RWPE1 (cell line): ENCODE measurements around the gene FKBP6.
"Not testable (repeated sequence)": the region's sequence is repeated elsewhere in the genome, so short reads cannot be mapped to it uniquely, and the experiment has no call there.

Experiments used
- CTCF ChIA-PET: fragments of 350-600 bp; sonication (Branson Sonifier 250); formaldehyde crosslinking; extraction: SDS; loops from one replicate; lab custom pipeline; 2021; lab: Yijun Ruan, JAX
- POLR2A ChIA-PET: fragments of 400-600 bp; formaldehyde crosslinking; extraction: SDS; loops from one replicate; lab custom pipeline; 2020; ENCODE audit warnings: antibody characterized with exemption; ENCODE audit not compliant: low non-redundant PET; lab: Yijun Ruan, JAX
- DNase-seq: peaks from one replicate; pipeline ENCODE4 v3.0.0; 2012; ENCODE audit warnings: low spot score
- H3K27ac ChIP-seq: fragments of 450-650 bp; 2 replicates; pipeline ENCODE4 v1.5.1; 2017
- CTCF ChIP-seq: fragments of 450-650 bp; conservative IDR thresholded peaks from 2 replicates; pipeline ENCODE4 v1.5.1; 2017; ENCODE audit warnings: low read depth, mild to moderate bottlenecking

FKBP6 gene, protein sequence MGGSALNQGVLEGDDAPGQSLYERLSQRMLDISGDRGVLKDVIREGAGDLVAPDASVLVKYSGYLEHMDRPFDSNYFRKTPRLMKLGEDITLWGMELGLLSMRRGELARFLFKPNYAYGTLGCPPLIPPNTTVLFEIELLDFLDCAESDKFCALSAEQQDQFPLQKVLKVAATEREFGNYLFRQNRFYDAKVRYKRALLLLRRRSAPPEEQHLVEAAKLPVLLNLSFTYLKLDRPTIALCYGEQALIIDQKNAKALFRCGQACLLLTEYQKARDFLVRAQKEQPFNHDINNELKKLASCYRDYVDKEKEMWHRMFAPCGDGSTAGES

GRCh38 chr7:73327922-73328321 lies at the start of gene FKBP6, which contains the start of gene TRIM50:
FKBP6 (plus strand) TSS chr7:73328161; CDS start chr7:73328429, 268 bp downstream.
TRIM50 (minus strand) TSS chr7:73328082; CDS start chr7:73324787, 3,295 bp downstream.
- CTCF ChIA-PET, H3K27ac ChIP-seq, DNase-seq, POLR2A ChIA-PET: not testable (repeated sequence)

DNA sequence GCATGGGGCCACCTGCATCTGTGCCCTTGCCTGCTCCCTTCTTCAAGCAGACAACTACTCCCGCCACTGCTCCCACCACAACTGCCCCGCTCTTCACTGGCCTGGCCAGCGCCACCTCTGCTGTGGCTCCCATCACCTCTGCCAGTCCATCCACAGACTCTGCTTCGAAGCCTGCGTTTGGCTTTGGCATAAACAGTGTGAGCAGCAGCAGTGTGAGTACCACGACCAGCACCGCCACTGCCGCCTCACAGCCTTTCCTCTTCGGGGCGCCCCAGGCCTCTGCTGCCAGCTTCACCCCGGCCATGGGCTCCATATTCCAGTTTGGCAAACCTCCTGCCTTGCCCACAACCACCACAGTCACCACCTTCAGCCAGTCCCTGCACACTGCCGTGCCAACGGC lies 30.7 kb upstream of the FKBP6 start:
- H3K27ac ChIP-seq, POLR2A ChIA-PET, CTCF ChIA-PET, DNase-seq: not testable (repeated sequence)

- POLR2A ChIA-PET, H3K27ac ChIP-seq, DNase-seq, CTCF ChIA-PET: not testable (repeated sequence)
Observed at GRCh38 chr7:73297706-73298105, 30.3 kb upstream of the FKBP6 start.

DNA sequence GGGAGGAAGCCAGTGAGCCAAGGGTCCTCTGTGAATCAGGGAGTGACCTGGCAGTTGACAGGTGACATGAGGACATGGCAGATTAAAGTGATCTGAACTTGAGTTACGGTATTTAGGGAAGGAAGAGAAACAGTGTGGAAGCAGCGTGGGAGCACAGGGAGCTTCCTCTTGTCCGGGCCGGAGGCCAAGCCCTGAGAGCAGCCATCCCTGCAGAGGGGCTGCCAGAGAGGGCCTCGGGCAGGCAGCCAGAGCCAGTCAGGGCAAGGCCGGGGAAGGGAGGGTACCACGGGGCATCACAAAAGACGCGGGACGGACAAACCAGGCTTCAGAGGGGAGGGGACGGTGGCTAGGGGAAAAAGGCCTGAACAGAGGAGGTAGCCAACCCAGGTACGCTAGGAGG lies 28.1 kb upstream of the FKBP6 start:
- POLR2A ChIA-PET, CTCF ChIA-PET, H3K27ac ChIP-seq: not testable (repeated sequence)

GRCh38 chr7:73301108-73301507 lies 26.9 kb upstream of the FKBP6 start:
- DNase-seq, POLR2A ChIA-PET, CTCF ChIA-PET, H3K27ac ChIP-seq: not testable (repeated sequence)

More for the DNA sequence above, 28.1 kb upstream of the FKBP6 start:
- DNase-seq: not testable (repeated sequence)

DNA sequence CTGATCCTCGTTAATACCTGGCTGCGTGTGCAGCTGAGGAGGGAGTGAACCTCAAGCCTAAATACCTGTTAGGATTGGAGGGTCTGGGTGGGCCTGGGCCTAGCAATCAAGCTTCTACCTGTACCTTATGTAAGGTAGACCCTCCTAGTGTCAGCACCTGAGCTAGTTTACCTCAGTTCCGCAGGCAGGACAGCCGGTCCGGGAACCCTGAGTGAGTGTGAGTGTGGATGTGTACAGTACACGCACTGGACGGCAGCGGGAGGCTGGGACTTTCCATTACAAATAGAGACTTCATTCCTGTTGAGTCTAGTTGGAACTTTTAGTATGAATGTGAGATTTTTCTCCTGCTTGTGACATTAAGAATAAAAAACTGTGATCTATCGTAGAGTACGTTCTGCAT lies 25.1 kb upstream of the FKBP6 start:
- POLR2A ChIA-PET, CTCF ChIA-PET, H3K27ac ChIP-seq, DNase-seq: not testable (repeated sequence)

DNA sequence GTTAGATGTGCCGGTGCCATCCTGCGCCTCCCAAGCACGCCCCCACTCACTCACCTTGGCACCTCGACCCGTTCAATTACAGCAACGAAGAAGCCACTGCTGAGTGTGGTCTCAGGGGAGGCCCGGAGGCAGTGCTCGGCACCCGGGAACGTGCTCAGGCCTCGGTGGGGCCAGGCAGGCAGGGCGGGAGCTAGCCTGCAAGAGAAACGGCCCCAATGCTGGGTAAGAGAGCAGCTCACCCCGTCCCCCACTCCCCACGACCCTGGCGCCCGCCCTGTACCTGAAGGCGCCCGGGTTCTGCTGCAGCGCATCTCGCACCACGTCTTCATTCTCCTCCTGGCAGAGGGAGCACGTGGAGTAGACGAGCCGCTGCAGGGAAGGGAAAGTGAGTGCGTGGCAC lies 24.4 kb upstream of the FKBP6 start:
- no peak for TF ChIP-seq CTCF
- no peak for DNase-seq
- POLR2A ChIA-PET: no interaction called here
- CTCF ChIA-PET: no interaction called here
- no peak overlapping the region for H3K27ac ChIP-seq

GRCh38 chr7:73304071-73304470 lies 23.9 kb upstream of the FKBP6 start:
- H3K27ac ChIP-seq: no peak overlapping the region
- ChIA-PET CTCF (no interaction called here), POLR2A (no interaction called here)
- no peak for TF ChIP-seq CTCF
- DNase-seq: no peak

DNA sequence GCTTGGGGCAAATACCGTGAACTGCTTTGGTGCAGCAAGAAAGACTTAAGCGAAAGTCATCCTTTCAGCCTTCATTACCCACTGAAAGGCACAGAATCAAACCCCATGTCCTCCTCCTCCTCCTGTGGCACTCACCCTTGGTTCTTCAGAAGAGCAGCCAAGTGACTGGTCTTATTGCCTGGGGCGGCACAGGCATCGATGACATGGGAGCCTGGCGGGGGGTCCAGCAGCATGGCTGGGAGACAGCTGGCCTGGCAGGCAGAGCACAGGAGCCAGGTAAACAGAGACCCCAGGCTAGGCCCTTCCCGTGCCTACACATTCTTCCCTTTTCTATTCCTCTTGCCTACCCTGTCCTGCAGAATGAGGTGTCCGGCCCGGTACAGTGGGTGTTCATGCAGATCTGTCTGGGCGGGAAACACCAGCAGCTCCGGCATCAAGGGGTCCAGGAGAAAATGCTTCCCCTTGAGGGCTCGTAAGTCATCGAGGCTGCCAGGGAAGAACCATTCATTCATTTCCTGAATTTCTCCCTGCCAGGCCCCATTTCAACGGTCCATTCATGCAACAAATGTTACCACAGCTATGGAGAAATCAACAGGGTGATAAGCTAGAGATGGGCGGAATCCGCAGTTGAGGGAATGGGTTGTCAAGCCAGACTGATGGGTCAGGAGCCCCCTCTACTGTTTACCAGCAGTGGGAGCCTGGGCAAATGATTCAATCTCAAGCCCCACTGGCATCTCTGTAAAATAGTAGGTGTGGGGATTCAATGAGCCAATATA lies 23.2 kb upstream of the FKBP6 start:
- CTCF ChIA-PET, DNase-seq, POLR2A ChIA-PET, H3K27ac ChIP-seq: not testable (repeated sequence)

GRCh38 chr7:73307436-73307835 lies 20.5 kb upstream of the FKBP6 start:
- no peak for DNase-seq
- CTCF ChIA-PET: no interaction called here
- no peak for TF ChIP-seq CTCF
- H3K27ac ChIP-seq: peak overlapping the region; percentile 80
- POLR2A ChIA-PET: interaction anchor here (0.7 kb wide), 1 partner anchor 128 kb away, joined by 5 read pairs; no protein-coding TSS in a partner anchor
